Calu3 (cell line): ENCODE measurements around the gene TMPRSS11D. TPM values are rescaled to one million over a fixed set of nuclear protein-coding genes. Genes with fewer than 3 reads are reported as not detected.

Source experiments
- BruUV-seq: library from RNA; stranded (reverse); fragments of 400-500 nt; replicated peaks from 2 replicates; lab custom pipeline; 2021; lab: Mats Ljungman, UMichigan
- CTCF ChIA-PET: fragments of 300-600 bp; sonication (Branson Sonifier 250); formaldehyde crosslinking; loops from one replicate; lab custom pipeline; 2022; ENCODE audit warnings: antibody characterized with exemption; lab: Charles Lee
- DNase-seq: peaks from one replicate; pipeline ENCODE4 v3.0.0; 2022
- H3K27ac Mint-ChIP-seq: one replicate; pipeline ENCODE4 v1.8.0; 2022; ENCODE audit warnings: mixed read lengths; ENCODE audit not compliant: unreplicated experiment
- H3K27me3 Mint-ChIP-seq: one replicate; pipeline ENCODE4 v1.8.0; 2022; ENCODE audit warnings: mixed read lengths; ENCODE audit not compliant: unreplicated experiment
- H3K36me3 Mint-ChIP-seq: one replicate; pipeline ENCODE4 v1.8.0; 2022; ENCODE audit warnings: mild to moderate bottlenecking, moderate library complexity, mixed read lengths; ENCODE audit not compliant: insufficient read depth, unreplicated experiment
- H3K4me1 Mint-ChIP-seq: one replicate; pipeline ENCODE4 v1.8.0; 2022; ENCODE audit warnings: mild to moderate bottlenecking, low read depth, mixed read lengths; ENCODE audit not compliant: unreplicated experiment
- H3K4me3 Mint-ChIP-seq: one replicate; pipeline ENCODE4 v1.8.0; 2022; ENCODE audit warnings: mild to moderate bottlenecking, low read depth, moderate library complexity, mixed read lengths; ENCODE audit not compliant: unreplicated experiment
- H3K9me3 Mint-ChIP-seq: one replicate; pipeline ENCODE4 v1.8.0; 2022; ENCODE audit warnings: low read depth, mixed read lengths; ENCODE audit not compliant: unreplicated experiment
- intact Hi-C: fragments of 100-400 bp; cut with micrococcal nuclease; formaldehyde crosslinking; loops from one replicate; pipeline ENCODE4 v1.10.0; 2022; ENCODE audit not compliant: unreplicated experiment
- total RNA-seq: library from RNA; stranded (reverse); gene quantifications from 2 replicates; pipeline ENCODE4 v1.2.3, GENCODE V29; 2022
- TF ChIP-seq, protein P1 (sequence below): fragments of 200-600 bp; IDR thresholded peaks from one replicate; pipeline ENCODE4 v1.8.0; 2022; ENCODE audit warnings: antibody characterized with exemption; ENCODE audit not compliant: unreplicated experiment

The TMPRSS11D gene
- total RNA-seq, 1 experiment from 2014 or later = not detected

DNA sequence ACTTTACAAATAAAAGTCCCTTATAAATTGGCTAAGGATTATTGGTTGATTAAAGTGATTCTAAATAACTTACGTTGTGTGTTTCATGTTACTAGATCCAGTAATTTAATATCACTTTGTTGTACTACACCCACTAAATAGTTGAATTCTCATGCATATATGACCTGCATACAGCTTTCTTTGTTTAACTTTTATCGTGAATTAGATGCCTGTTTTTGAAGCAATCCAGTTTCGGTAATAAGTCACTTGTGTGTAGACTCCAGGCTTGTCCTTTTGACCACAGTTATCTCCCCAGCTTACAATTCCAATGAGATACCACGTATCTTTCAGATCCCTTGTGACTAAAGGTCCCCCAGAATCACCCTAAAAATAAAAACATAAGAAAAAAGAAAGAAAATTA, 27.3 kb upstream of the TMPRSS11D start:
- no TSS peak for BruUV-seq
- Mint-ChIP-seq H3K9me3 (no peaks in the 10 kb centered on the region), H3K4me3 (no peak overlapping the region), H3K27me3 (no peaks in the 10 kb centered on the region), H3K27ac (no peak overlapping the region), H3K36me3 (no peaks in the 10 kb centered on the region), H3K4me1 (no peaks in the 10 kb centered on the region)
- CTCF ChIA-PET = no interaction called here
- intact Hi-C loops = loop anchor here (2.0 to 5.0 kb wide), 3 partner anchors 38 to 364 kb away; partner anchors contain the start of gene CENPC
- DNase-seq = no peak
- TF ChIP-seq, protein P1, sequence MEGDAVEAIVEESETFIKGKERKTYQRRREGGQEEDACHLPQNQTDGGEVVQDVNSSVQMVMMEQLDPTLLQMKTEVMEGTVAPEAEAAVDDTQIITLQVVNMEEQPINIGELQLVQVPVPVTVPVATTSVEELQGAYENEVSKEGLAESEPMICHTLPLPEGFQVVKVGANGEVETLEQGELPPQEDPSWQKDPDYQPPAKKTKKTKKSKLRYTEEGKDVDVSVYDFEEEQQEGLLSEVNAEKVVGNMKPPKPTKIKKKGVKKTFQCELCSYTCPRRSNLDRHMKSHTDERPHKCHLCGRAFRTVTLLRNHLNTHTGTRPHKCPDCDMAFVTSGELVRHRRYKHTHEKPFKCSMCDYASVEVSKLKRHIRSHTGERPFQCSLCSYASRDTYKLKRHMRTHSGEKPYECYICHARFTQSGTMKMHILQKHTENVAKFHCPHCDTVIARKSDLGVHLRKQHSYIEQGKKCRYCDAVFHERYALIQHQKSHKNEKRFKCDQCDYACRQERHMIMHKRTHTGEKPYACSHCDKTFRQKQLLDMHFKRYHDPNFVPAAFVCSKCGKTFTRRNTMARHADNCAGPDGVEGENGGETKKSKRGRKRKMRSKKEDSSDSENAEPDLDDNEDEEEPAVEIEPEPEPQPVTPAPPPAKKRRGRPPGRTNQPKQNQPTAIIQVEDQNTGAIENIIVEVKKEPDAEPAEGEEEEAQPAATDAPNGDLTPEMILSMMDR = no peak

- BruUV-seq = no TSS peak
- intact Hi-C loops = loop anchor here (2.0 to 5.0 kb wide), 3 partner anchors 38 to 363 kb away; partner anchors contain the start of gene CENPC
- H3K9me3 Mint-ChIP-seq = no peaks in the 10 kb centered on the region
- H3K4me1 Mint-ChIP-seq = no peaks in the 10 kb centered on the region
- no peaks in the 10 kb centered on the region for H3K36me3 Mint-ChIP-seq
- no peaks in the 10 kb centered on the region for H3K27me3 Mint-ChIP-seq
- DNase-seq = no peak
- no peak overlapping the region for H3K27ac Mint-ChIP-seq
- no peak overlapping the region for H3K4me3 Mint-ChIP-seq
- CTCF ChIA-PET = no interaction called here
- TF ChIP-seq, protein P1 = no peak
These were observed 26.7 kb upstream of the TMPRSS11D start for GRCh38 chr4:67910585-67910905.

DNA sequence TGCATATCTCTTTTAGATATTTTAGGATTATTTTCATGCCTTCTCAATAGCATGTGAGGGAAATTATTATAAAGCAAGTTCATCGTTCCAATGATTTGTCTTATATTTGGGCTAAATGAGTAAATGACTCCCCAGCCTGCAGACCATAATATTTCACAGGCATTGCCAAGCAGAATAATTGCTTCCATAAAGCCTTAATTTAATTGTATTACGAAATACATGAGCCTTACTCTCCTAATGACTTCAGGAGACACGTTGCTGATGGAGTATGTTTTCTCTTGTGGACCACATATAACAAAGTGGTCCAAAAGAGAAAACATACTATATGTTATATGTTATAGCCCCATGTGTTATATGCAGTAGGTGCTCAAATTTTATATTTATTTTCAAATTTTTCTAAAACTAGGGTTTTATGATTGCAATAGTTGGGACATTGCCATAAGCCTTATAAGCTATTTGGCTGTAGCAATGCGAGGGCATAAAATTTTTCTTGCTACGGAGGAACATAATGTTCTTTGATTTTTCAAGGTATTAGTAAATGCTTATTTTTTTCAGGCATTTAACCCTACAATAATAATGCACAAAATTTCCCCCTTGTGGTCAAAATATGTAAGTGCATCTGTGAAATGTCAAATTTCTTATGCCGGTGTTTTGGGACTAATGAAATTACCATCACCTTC, 26.2 kb upstream of the TMPRSS11D start:
- Mint-ChIP-seq H3K4me1 (no peaks in the 10 kb centered on the region), H3K36me3 (no peaks in the 10 kb centered on the region), H3K27me3 (no peaks in the 10 kb centered on the region), H3K27ac (no peak overlapping the region), H3K9me3 (no peaks in the 10 kb centered on the region), H3K4me3 (no peak overlapping the region)
- BruUV-seq = no TSS peak
- TF ChIP-seq, protein P1 = peak; percentile 26
- CTCF ChIA-PET = no interaction called here
- no peak for DNase-seq
- intact Hi-C loops = loop anchor here (2.0 to 5.0 kb wide), 3 partner anchors 37 to 363 kb away; partner anchors contain the start of gene CENPC

GRCh38 chr4:67907650-67908049, 23.8 kb upstream of the TMPRSS11D start:
- intact Hi-C loops = no loop called here
- Mint-ChIP-seq H3K36me3 (no peaks in the 10 kb centered on the region), H3K27ac (no peak overlapping the region), H3K9me3 (no peaks in the 10 kb centered on the region), H3K4me1 (no peaks in the 10 kb centered on the region), H3K27me3 (no peaks in the 10 kb centered on the region), H3K4me3 (no peak overlapping the region)
- CTCF ChIA-PET = no interaction called here
- BruUV-seq = no TSS peak
- TF ChIP-seq, protein P1 = no peak
- DNase-seq = no peak
